Lower lobe of right lung (tissue), 2 donors: ENCODE data around the gene PAPPA. TPM values are rescaled to one million over a fixed set of nuclear protein-coding genes. Genes with fewer than 3 reads are reported as not detected.

Experiments used
- ATAC-seq, 2 donors: fragments of 200-7000 bp; cut with Tn5 transposase; one replicate each; pipeline ENCODE4 v1.9.1; 2020 to 2022; ENCODE audit warnings: mild to moderate bottlenecking in 2 of 2, moderate library complexity in 2 of 2
- DNase-seq: peaks from one replicate; pipeline ENCODE4 v3.0.0-alpha.2; 2020
- H3K27ac ChIP-seq: fragments of 200-600 bp; one replicate; pipeline ENCODE4 v1.8.0; 2022
- H3K27me3 ChIP-seq: fragments of 200-600 bp; one replicate; pipeline ENCODE4 v1.8.0; 2022; ENCODE audit warnings: low read depth
- H3K36me3 ChIP-seq: fragments of 200-600 bp; one replicate; pipeline ENCODE4 v1.8.0; 2022; ENCODE audit warnings: mild to moderate bottlenecking
- H3K4me1 ChIP-seq: fragments of 200-600 bp; one replicate; pipeline ENCODE4 v1.8.0; 2022
- H3K4me3 ChIP-seq: fragments of 200-600 bp; one replicate; pipeline ENCODE4 v1.8.0; 2022; ENCODE audit warnings: mild to moderate bottlenecking
- H3K9me3 ChIP-seq: fragments of 200-600 bp; one replicate; pipeline ENCODE4 v1.8.0; 2022
- intact Hi-C: fragments of 100-400 bp; cut with DNase I; formaldehyde crosslinking; loops from one replicate; pipeline ENCODE4 v1.11.0; 2022
- total RNA-seq: library from RNA; stranded (reverse); fragmentation: NEBNext Ultra II Directional; extraction: Animal tissue kit (Norgen Biotek cat#: 25700); gene quantifications from one replicate; pipeline ENCODE4 v1.2.1, GENCODE V29; 2021
- TF ChIP-seq, protein P1 (sequence below): fragments of 200-600 bp; IDR thresholded peaks from one replicate; pipeline ENCODE4 v1.8.0; 2022; ENCODE audit warnings: antibody characterized with exemption, mild to moderate bottlenecking
- donor health status: DM: no; HTN: yes; CAD: no; lungs with severe emphysema.

The PAPPA gene
- total RNA-seq, 1 donor from 2014 or later: 2.2 TPM

DNA sequence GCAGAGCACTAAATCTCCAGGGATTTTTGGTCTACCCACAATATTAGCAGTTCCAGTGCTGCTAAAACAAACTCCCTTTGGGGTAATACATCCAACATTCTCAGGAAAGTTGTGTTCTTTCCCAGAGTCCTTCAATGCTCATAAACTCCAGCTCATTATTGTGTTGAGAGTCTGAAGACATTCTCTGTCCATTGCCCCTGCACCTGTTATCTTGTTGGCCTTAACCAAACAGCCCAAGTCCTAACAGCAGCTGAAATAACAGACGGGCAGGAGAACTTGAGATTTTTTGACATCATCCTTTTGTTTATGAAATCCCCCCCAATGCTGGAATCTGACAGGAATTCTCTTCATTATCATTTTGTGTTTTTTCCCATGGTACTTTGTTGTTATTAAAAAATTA lies 110.8 kb downstream of the PAPPA start:
- DNase-seq (no peak), ATAC-seq (no peak)
- TF ChIP-seq, protein P1, sequence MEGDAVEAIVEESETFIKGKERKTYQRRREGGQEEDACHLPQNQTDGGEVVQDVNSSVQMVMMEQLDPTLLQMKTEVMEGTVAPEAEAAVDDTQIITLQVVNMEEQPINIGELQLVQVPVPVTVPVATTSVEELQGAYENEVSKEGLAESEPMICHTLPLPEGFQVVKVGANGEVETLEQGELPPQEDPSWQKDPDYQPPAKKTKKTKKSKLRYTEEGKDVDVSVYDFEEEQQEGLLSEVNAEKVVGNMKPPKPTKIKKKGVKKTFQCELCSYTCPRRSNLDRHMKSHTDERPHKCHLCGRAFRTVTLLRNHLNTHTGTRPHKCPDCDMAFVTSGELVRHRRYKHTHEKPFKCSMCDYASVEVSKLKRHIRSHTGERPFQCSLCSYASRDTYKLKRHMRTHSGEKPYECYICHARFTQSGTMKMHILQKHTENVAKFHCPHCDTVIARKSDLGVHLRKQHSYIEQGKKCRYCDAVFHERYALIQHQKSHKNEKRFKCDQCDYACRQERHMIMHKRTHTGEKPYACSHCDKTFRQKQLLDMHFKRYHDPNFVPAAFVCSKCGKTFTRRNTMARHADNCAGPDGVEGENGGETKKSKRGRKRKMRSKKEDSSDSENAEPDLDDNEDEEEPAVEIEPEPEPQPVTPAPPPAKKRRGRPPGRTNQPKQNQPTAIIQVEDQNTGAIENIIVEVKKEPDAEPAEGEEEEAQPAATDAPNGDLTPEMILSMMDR: no peak
- intact Hi-C loops: no loop called here
- Histone ChIP-seq H3K9me3 (no peaks in the 10 kb centered on the region), H3K27me3 (no peaks in the 10 kb centered on the region), H3K4me3 (no peak overlapping the region), H3K27ac (no peak overlapping the region), H3K4me1 (no peaks in the 10 kb centered on the region), H3K36me3 (no peaks in the 10 kb centered on the region)

DNA sequence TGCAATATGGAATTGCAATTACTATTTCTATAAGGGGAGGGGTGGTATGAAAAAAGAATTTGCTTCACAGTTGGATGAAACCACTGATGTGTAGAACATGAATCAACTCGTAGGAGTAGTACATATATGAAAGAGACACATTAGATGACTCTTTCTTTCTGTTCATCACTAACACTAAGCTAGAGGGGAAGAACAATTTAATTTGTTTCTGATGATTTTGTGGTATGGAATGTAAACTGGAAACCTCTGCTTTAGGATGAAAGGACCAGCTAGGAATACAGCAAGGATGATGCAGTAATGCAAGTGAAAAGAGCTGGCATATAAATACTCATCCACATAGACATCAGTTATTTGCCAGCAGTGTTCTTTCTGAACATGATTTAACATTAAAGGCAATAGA lies 113.4 kb downstream of the PAPPA start:
- no peak for DNase-seq
- Histone ChIP-seq H3K4me1 (no peaks in the 10 kb centered on the region), H3K4me3 (no peak overlapping the region), H3K27ac (no peak overlapping the region), H3K9me3 (no peaks in the 10 kb centered on the region), H3K27me3 (no peaks in the 10 kb centered on the region), H3K36me3 (no peaks in the 10 kb centered on the region)
- ATAC-seq: no peak
- TF ChIP-seq, protein P1: no peak
- intact Hi-C loops: no loop called here

DNA sequence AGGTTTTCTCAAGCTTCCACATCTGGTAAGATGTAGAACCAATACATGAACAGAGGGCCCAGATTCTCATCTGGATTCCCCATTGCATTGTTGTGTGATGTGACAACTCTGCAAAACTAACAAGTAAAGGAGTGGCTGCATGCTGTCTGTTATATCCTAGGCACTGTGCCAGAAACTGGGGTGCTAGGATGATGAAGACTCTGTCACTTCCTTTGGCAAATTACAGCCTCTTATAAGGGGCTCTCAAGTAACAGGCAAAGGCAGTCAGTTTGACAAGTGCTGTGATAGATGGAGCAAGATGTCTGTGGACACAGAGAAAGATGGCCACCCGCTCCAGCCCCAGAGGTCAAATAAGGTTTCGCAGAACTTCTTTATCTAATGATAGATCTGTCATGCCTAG lies 115.7 kb downstream of the PAPPA start:
- H3K36me3 ChIP-seq: no peaks in the 10 kb centered on the region
- intact Hi-C loops: no loop called here
- H3K9me3 ChIP-seq: no peaks in the 10 kb centered on the region
- H3K27me3 ChIP-seq: no peaks in the 10 kb centered on the region
- DNase-seq (no peak), ATAC-seq (no peak)
- no peak overlapping the region for H3K27ac ChIP-seq
- TF ChIP-seq, protein P1: no peak
- H3K4me1 ChIP-seq: no peaks in the 10 kb centered on the region
- H3K4me3 ChIP-seq: no peak overlapping the region

DNA sequence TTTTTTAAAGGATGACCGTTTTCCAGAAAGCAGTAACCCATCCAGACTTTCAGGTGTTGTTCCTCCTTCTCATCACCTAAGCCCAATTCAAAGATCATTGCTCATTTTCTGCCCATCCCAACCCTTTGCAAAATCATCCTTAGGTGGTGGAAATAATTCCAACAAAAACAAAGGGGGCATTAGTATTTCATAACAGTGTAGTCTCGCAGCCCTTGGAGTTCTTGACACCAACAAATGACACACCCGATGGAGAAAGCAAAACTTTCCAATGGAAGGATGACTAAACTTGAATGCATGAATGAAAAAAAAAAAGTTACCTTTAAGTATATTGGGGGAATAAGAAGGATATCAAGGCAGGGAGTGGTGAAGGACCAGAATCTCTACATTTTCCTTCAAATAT lies 117.0 kb downstream of the PAPPA start:
- intact Hi-C loops: no loop called here
- TF ChIP-seq, protein P1: no peak
- Histone ChIP-seq H3K27ac (no peak overlapping the region), H3K4me1 (no peaks in the 10 kb centered on the region), H3K36me3 (no peaks in the 10 kb centered on the region), H3K4me3 (no peak overlapping the region), H3K27me3 (no peaks in the 10 kb centered on the region), H3K9me3 (no peaks in the 10 kb centered on the region)
- no peak for DNase-seq
- no peak for ATAC-seq

DNA sequence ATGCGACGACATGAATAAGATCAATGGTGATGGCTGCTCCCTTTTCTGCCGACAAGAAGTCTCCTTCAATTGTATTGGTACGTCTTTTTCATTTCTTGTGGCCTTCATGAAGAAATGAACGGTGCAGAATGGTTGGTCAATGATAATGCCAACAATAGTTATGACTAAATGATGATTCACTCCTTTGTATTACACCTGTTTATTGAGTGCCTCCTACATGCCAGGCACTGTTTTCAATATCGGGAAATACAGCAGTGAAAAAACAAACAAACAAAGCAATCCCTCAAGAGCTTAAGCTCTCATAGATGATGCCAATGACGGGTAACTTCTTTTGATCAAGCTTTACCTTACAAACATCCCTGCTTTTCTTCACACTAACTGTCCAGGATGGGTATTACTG lies 117.7 kb downstream of the PAPPA start:
- H3K4me1 ChIP-seq: no peaks in the 10 kb centered on the region
- TF ChIP-seq, protein P1: no peak
- H3K27ac ChIP-seq: no peak overlapping the region
- ATAC-seq (no peak), DNase-seq (no peak)
- intact Hi-C loops: no loop called here
- H3K9me3 ChIP-seq: no peaks in the 10 kb centered on the region
- H3K27me3 ChIP-seq: no peaks in the 10 kb centered on the region
- H3K4me3 ChIP-seq: no peak overlapping the region
- no peaks in the 10 kb centered on the region for H3K36me3 ChIP-seq

DNA sequence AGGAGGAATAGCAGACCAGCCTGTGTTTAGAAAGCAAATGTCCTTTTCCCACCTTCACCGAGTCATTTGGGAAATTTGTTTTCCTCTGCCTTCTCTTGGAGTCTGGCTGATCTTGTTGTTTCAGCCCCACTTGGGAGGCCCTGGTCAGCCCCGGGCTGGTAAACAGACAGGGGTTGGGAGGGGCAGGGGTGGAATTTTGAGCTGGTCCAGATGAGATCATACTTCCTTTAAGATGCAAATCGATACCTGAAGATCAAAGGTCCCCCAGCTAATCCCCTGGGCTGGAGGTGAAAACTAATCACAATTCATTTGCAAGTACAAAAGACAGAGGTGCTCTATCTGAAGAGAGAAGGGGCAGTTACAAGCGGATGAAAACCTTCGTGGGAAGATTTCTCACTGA lies 118.4 kb downstream of the PAPPA start:
- Histone ChIP-seq H3K27me3 (no peaks in the 10 kb centered on the region), H3K4me1 (no peaks in the 10 kb centered on the region), H3K27ac (no peak overlapping the region), H3K36me3 (no peaks in the 10 kb centered on the region), H3K9me3 (no peaks in the 10 kb centered on the region), H3K4me3 (no peak overlapping the region)
- no peak for DNase-seq
- TF ChIP-seq, protein P1: no peak
- ATAC-seq: no peak
- intact Hi-C loops: no loop called here
